Suppressor macrophage treated with lipopolysaccharide for 1 hour (primary cell): ENCODE results near the gene JPT2.

Experiments
- DNase-seq, 3 donors: peaks; one replicate each; pipeline ENCODE4 v3.0.0-alpha.2; 2020 to 2022

JPT2 gene

DNA sequence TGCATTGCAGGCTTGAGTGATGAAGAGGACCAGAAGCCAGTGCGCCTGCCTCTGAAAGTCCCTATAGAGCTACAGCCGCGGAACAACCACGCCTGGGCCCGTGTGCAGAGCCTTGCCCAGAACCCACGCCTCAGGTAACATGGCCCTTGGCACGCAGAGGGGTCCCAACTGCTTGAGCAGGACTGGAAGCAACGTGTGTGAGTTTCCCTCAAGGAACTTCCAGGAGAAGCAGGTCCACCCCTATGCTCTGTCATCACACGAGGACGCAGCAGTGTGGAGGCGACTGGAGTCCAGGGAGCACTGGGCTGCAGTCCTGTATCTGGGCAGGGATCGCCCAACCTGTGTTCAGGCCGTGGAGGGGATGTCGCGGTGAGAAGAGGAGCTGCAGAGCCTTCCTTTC is 25.1 kb upstream of the JPT2 start:
- no peak for DNase-seq

DNA sequence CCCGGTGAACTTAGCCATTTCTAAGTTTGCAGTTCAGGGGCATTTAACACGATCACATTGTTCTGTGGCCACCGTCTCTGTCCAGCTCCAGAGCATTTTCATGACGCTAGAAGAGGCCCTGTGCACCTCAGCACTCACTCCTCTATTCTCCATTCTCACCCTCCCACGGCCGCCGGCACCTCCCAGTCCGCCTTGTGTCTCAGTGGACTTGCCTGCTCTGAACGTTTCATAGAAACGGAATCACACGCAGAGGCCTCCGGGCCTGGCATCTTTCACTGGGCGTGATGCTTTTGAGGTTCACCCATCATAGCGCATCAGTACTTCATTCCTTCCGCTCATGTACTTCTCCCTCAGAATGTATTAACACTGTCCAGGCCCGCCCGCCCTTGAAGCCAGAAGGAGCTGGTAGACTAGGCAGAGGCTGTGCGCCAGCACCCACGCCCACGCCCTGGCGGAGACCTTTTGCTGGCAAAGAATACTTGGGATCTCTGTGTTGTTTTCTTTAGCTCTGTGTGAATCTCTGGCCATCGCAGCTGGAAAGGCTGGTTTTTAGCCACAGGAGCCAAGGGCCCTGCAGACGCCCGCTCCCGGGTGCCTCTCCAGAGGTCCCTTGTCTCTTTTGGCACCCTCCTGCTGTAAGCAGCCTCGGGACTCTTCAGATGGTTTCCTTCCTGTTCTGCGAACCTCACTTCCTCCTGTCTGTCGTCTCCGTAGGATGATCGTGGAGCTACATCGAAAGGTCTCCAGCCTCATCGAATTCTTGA is 23.4 kb upstream of the JPT2 start:
- peak in 2 of 3 donors; percentile 30 to 34 for DNase-seq

DNA sequence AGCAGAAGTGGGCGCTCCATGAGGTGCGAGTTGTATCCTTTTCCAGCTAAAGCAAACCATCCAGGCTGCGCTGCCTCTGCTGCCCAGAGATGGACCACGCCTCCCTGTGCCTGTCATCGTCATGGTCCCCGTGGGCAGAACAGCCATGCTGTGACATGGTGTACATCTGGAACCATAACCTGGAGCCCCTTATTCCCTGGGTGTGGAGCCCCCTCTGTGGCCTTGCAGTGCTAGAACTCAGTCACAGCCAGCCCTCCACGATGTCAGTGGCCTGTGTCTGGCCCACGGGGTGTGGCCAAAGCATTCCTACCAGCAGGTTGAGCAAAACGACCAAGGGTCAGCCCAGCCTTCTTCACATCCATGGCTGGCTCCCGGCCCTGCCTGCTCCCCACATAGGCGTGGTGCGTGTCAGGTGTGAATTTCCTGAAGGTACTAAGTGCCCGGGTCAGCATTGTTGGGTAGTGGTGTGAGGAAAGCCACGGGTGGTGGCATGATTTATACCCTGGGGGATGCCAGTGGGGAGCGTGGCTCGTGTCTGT is 22.7 kb upstream of the JPT2 start:
- DNase-seq = peak in 1 of 3 donors; percentile 27

DNA sequence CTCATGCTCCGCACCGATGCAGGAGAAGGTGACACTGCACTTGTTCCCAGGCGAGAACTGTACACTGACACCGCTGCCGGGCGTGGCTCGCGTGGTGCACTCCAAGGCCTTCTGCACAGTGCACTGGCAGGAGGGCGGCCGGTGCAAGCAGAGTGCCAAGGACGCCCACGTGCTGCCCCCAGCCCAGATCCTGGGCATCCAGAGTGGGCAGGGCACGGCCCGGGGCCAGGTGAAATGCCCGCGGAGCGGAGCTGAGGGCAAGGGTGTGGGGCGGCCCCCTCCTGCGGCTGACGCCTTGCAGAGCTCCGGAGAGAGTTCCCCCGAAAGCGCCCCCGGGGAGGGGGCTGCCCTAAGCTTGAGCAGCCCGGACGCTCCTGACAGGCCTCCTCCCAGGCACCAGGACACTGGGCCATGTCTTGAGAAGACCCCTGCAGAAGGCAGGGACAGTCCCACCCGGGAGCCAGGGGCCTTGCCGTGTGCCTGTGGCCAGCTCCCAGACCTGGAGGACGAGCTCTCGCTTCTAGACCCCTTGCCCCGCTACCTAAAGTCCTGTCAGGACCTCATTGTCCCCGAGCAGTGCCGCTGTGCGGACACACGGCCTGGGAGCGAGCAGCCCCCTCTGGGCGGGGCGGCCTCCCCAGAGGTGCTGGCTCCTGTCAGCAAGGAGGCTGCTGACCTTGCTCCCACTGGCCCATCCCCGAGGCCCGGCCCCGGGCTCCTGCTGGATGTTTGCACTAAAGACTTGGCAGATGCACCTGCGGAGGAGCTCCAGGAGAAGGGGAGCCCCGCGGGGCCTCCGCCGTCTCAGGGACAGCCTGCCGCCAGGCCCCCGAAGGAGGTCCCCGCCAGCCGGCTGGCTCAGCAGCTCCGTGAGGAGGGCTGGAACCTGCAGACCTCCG is 21.9 kb upstream of the JPT2 start:
- no peak for DNase-seq

DNA sequence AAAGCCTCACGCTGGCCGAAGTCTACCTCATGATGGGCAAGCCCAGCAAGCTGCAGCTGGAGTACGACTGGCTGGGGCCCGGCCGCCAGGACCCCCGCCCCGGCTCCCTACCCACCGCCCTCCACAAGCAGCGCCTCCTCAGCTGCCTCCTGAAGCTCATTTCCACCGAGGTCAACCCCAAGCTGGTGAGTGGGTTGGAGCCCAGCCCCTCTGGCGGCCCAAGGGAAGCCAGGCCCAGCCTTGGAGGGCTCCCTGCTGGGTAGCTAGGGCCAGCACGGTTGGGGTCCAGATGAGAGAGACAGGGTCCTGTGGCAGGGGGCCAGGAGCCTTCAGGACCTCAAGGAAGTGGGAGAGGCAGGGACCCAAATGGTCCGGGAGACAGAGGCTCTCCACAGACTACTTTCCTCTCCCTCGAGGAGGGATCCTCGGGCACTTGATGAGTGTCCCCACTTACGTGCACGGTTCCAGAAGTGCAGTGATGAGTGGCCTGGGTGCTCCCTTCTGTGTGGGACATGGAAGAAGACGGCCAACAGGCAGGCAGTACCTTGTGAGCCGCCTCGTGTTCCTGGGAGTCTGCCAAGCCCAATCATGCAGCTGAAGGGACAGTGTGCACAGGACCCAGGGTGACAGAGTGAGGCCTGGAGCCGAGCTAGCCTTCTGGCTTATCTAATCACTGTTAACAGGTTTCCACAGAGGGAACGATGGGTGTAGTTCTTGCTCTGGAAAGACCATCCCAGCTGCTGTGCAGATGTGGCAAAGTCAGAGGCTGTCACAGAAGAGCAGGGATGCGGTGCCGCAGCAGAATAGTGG is 21.1 kb upstream of the JPT2 start:
- DNase-seq = no peak

DNA sequence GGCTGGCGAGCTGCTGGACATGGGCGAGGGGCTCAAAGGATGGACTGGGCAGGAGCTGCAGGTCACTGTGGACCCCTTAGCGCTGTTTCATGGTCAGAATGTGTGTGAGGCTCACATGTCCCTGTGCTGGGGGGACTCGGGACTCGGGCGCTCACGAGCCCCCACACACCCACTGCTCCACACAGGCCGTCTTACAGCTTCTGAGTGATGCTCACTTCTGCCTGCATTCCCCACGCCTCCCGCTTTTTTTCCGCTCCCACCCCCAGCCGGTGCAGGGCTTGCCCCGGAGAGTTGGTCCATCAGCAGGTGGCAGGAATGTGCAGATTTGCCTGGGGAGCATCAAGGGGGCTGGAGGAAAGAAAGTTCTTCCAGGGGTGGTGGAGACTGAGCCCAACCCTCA is 20.2 kb upstream of the JPT2 start:
- DNase-seq = no peak

DNA sequence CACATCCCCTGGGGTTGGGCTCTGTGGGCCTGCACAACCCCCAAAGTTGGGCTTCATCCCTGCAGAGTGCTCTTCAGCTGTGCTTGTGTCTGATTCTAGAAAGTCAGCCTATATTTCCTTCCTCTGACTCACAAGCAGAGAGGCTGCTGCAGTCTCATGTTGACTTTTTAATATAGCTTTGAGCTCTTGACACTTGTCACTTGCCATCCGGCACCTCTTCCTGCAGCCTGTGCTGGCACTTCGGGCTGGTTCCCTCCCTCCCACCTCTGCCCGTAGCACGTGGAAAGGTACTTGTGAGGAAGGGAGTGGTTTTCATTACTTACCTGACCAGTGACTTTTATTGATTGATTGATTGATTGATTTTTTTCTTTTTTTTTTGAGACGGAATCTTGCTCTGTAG is 19.0 kb upstream of the JPT2 start:
- no peak for DNase-seq

DNA sequence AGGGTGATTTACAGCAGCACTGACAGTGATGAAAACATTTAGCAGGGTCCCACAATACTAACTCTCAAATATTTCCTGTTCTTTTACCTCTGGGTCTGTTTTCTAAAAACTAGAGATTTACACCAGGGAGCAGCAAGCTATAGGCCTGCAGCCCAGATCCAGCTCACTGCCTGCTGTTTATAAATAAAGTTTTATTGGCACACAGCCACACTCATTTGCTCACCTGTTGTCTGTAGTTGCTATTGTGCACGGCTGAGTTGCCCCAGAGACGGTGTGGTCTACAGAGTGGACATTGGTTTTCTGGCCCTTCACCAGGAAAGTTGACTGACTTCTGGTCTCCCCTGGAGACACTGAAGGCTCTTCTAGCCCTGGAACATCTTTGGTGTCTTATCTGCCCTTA is 16.3 kb upstream of the JPT2 start:
- DNase-seq = no peak

DNA sequence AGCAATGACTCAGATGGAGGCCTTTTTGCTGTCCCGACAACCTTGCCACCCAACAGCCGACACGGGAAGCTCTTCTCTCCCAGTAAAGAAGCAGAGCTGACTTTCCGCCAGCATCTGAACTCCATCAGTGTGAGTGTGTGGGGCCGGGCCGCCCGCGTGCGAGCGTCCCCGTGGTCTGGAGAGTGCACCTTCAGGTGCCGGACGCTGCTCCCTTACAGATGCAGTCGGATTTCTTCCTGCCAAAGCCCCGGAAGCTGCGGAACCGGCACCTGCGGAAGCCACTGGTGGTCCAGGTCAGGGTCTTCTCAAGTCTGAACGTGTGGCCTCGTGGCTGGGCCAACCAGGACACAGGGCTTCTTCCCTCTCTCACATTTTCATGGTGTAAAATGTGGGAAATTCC is 15.5 kb upstream of the JPT2 start:
- no peak for DNase-seq

DNA sequence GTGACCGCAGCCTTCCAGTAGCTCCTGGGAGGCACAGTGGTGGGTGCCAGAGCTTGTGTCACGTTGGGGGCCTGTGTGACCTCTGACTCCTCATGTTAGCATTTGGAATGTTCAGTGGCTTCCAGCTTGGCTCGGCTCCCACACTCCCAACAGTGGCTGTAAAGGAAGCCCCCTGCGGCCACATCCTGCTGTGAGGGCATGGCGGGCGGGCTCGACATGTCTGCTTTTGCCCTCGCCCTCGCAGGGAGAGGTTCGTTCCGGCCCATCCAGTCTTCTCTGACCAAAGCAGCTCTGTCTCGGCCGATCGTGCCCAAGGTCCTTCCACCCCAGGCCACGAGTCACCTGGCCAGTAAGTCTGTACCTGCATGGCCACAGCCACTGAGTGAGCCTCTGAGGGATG is 12.2 kb upstream of the JPT2 start:
- no peak for DNase-seq

DNA sequence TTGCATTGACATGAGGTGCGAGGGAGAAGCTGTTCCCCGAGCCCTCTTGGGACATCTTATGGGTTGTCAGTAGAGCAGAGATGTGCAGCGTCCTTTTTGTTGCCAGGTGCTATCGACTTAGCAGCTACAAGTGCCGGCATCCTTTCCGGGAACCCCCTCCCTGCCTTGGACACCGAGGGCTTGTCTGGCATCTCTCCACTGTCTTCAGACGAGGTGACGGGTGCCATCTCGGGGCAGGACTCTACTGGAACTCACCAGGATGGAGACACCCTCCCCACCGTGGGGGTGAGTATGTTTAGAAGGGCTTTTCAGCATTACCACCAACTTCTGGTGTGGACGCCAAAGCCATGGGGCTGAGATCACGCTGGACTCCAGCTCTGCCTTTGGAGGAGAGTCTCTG is 11.8 kb upstream of the JPT2 start:
- no peak for DNase-seq

DNA sequence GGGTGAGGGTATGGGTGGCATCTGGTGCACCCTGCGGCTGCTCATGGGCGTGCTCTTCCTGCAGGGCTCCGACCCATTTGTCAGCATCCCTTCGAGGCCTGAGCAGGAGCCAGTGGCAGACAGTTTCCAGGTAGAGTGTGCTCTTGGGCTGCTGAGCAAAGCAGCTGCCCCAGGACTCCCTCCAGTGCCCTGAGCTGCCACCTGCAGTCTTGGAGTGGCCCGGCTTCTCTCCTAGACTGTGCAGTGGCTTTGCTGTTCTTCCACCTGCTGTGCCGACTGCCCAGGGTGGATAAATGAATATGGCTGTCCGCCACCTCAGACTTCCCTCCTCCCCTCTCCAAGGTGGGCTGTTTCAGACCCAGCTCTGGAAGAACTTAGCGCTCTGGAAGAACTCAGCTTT is 10.8 kb upstream of the JPT2 start:
- DNase-seq = no peak

DNA sequence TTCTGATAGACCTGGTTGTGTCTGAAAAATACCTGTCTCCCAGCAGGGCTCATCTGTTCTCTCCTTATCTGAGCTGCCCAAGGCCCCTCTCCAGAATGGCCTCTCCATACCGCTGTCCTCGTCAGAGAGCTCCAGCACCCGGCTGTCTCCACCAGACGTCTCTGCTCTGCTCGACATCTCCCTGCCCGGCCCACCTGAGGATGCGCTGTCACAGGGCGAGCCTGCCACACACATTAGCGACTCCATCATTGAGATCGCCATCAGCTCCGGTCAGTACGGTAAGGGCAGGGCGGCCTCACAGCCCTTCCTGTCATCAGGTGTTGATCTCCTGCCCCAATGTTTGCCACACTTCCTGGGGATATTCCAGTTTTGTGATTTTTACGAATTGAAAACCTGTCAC is 10.2 kb upstream of the JPT2 start:
- no peak for DNase-seq

DNA sequence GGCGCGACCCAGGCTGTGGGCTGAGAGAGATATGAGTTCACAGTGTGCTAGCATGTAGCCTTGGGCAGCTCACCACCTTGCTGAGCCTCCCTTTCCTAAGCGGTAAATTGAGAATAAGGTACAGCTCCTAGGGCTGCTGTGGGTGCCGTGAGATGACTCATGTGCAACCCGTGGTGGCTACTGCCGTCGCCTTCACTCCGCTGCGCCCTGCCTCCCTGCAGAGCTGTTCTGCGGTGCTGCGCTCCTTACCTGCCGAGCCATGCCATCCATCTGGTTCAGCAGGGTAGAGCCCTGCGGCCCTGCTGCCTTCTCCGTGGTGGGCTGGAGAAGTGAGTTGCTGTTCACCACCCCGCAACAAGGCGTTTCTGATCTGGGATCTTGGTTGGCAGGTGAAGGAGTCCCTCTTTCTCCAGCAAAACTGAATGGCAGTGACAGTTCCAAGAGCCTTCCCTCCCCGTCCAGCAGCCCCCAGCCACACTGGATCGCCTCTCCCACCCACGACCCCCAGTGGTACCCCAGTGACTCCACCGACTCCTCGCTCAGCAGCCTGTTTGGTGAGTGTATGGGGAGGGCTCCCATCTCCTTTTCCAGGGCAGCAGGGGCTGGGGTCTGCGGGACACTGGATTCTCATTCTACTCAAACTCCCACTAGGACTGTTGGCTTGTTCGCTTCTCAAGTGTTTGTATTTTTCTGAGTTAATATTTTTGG is 9.3 kb upstream of the JPT2 start:
- DNase-seq = no peak

DNA sequence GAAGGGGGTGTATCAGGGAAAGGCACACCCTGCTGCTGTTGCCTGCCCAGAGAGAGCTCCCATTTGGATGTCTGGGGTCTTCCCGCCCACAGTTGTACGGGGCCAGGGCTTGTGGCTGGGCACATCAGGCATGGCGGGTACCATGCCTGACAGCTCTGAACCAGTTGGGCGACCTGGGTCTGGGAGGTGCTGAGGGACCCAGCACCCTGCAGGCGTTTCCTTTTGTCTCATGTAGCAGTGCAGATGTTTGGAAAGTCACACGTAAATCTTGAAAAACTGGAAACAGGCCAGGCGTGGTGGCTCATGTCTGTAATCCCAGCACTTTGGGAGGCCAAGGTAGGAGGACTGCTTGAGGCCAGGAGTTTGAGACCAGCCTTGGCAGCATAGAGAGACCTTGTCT is 8.4 kb upstream of the JPT2 start:
- no peak for DNase-seq

DNA sequence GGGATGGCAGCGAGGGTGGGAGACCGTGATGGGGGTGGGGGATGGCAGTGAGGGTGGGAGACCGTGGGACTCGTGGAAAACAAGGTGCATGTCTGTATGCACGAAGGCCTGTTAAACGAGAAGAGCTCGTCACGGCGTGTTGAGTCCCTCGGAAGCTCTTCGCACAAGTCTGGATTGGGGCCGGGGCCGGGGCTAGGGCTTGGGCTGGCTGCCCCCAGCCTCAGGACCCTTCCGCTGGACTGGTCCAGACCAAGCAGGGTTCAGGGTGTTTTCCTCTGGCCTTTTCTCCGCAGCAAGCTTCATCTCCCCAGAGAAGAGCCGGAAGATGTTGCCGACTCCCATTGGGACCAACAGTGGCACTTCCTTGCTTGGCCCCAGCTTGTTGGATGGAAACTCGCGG is 7.7 kb upstream of the JPT2 start:
- DNase-seq = no peak

DNA sequence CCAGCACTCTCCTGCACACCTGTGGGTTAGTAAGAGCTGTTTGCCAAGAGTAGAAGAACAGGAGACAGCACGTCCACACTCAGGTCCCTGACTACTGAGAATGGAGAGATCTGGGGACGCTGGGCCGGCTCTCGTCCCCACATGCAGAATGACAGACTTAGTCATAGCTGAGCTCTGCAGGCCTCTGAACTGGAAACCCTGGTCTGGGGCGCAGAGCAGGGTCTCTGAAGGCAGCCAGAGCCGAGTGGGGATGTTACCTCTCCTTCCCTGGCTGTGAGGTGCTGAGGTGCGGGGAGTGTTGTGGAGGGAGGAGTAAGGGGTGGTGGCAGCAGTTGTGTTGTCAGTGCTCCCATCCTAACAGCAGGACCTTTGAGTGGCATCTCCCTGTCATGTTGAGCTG is 7.2 kb upstream of the JPT2 start:
- no peak for DNase-seq

DNA sequence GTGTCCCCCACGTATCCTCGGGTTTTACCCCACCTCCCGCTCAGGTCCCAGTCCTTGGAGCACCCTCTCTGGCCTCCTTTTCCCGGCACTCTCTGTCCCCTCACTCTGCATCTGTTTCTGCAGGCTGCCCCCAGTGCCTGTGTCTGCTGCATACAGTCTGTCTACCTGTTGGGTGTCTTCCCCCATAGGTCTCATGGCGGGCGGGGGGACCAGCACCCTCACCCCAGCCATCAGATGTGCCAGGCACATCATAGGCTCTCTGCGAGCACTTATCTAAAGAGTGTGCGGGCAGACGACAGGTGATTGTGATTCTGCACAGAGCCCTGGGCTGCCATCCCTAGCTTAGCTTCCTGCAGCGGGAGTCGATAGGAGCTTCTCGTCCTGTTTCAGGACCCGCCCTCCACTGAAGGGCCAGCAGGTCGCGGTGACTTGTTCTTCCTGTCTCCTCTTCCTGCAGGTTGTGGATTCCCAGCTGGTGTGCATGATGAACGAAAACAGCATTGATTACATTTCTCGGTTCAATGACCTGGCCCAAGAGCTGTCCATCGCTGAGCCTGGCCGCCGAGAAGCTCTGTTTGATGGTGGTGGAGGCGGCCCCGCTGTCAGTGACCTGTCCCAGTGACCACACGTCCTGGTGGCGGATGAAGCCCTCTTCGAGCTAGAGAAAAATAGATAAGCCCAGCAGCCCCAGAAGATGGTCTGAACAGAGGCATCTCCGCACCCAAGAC is 4.5 kb upstream of the JPT2 start:
- DNase-seq = no peak

DNA sequence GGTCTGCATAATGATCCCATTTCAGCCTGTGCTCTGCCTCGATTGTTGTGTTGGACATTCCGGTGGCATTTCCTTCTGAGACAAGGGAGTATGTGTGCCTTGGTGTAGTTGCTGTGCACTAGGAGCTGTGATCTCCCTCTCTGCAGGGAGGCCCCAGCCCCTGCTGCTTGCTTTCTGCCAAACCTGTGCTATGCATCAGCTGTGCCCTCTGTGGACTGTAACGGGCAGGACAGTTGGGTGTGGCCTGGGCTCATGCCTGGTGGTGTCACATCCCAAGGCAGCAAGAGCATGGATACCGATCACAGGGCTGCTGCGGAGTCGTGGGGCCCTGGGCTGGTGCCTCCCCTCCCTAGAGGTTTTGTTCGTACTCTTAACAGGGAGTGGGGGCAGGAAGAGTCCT is 3.8 kb upstream of the JPT2 start:
- no peak for DNase-seq

DNA sequence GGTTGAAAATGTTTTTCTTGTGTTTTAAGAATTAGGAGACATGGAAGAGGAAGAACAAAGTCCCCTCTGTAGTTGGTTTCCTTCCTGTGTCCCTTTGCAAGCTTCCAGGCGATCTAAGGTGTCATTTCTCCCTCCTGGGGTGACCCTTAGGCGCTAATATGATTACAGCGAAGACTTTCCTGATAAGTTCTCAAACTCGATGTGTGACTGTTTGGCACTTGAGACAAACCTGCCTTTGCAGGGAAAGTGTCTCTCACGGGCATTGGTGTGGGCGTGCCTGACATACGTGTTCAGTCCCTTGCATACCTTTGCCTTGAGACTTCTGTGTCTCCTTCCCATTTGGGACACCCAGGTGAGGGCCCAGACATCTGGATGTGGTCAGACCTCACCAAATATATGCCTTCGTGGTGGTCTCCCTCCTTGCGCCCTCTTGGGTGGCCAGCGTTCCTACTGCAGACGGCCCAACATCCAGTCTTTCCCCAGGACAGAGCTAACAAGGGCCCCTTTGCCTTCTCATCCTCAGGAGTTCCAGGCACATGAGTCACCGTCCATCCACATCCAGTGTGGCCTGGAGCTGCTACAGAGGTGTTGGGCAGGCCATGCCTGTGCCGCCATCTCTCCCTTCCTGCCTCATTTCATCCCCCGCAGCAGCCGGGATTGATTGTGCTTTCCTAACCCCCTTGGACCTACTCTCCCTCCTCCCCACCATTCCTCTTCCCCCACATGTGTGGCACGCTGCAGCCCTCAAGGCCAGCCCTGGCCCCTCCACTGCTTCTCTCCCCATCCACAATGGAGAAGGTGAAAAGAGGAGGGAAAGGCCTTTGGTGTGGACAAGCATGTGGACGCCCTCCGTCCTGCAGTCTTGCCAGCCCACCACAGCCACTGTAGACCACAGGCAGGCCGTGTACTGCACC is 3.1 kb upstream of the JPT2 start:
- no peak for DNase-seq

DNA sequence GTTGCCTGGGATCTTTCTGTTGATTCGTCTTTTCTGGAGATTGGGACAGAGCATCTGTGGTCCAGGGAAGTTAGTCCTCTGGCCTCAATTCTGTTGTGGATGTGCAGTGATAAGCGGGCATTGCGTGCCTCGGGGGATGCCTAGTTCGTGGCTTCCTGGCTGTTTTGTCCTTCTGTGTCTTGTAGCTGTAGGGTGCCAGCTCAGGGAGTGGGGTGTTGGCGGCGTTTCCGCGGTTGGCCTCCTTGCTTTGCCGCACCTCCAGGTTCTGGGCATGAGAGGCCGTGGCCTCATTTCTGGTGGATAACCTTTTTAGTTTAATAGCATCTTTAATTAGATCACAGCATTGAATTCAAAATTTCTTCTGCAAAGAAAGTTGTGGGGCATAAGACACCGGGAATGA is 1.4 kb upstream of the JPT2 start:
- no peak for DNase-seq
